AG09319 (cell line): ENCODE measurements around the gene GRAP2.

Experiments used
- DNase-seq: peaks from one replicate; pipeline ENCODE4 v3.0.0-alpha.2; 2010; ENCODE audit warnings: low read depth; ENCODE audit errors: extremely low read depth
- CTCF ChIP-seq: IDR thresholded peaks from 2 replicates; pipeline ENCODE4 v1.5.1; 2011; ENCODE audit warnings: low read depth, mild to moderate bottlenecking, inconsistent platforms, low read length, moderate library complexity

Gene GRAP2

GRCh38 chr22:39910876-39911613 is 10.2 kb downstream of the GRAP2 start:
- TF ChIP-seq CTCF = no peak
- DNase-seq = no peak

- no peak for TF ChIP-seq CTCF
- DNase-seq = no peak
Measured at GRCh38 chr22:39913321-39913720, 12.4 kb downstream of the GRAP2 start.

GRCh38 chr22:39913886-39914285 is 13.0 kb downstream of the GRAP2 start:
- no peak for TF ChIP-seq CTCF
- DNase-seq = no peak

GRCh38 chr22:39914584-39914983 is 13.7 kb downstream of the GRAP2 start:
- DNase-seq = no peak
- TF ChIP-seq CTCF = no peak

- no peak for TF ChIP-seq CTCF
- no peak for DNase-seq
Measured at GRCh38 chr22:39915295-39915726, 14.4 kb downstream of the GRAP2 start.

- DNase-seq = no peak
- TF ChIP-seq CTCF = no peak
Measured at GRCh38 chr22:39916496-39916895, 15.6 kb downstream of the GRAP2 start.

GRCh38 chr22:39917197-39917643 is 16.3 kb downstream of the GRAP2 start:
- TF ChIP-seq CTCF = no peak
- no peak for DNase-seq
